HG02588 (cell line): Measurements from ENCODE around the gene HPD.
A peak's percentile ranks its signal among the peaks of the same experiment; 100 is the strongest.
"Not testable (repeated sequence)": the region's sequence is repeated elsewhere in the genome, so short reads cannot be mapped to it uniquely, and the experiment has no call there.

Experiments
- ATAC-seq: cut with Tn5 transposase; IDR thresholded peaks from one replicate; pipeline ENCODE4 v1.9.1; 2021; ENCODE audit warnings: mild to moderate bottlenecking, moderate library complexity; ENCODE audit not compliant: unreplicated experiment

Gene HPD

GRCh38 chr12:121858662-121859572 is at the start of gene HPD:
TSS of gene HPD (minus strand) at chr12:121858859. CDS start at chr12:121858823, 36 bp downstream.
- no peak for ATAC-seq

- ATAC-seq = no peak
These were observed 47.1 kb upstream of the HPD start for GRCh38 chr12:121905746-121906145.

DNA sequence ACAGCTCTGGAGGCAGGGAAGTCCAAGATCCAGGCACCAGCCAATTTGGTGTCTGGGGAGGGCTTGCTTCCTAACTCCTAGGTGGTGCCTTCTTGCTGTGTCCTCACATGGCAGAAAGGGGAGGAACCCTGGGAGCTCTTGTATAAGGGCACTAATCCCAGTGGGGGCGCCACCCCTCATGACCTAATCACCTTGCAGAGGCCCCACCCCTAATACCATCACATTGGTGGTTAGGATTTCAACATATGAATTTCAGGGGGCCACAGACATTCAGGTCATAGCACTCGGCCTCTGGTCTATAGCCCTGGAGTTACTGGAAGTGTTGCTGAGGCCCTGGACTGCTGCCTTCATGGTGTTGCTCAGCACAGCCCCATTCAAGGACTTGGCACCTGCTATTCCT is 44.5 kb upstream of the HPD start:
- ATAC-seq = no peak

- no peak for ATAC-seq
These were observed 40.9 kb upstream of the HPD start for GRCh38 chr12:121899590-121899989.

- no peak for ATAC-seq
These were observed 39.6 kb upstream of the HPD start for GRCh38 chr12:121898287-121898686.

DNA sequence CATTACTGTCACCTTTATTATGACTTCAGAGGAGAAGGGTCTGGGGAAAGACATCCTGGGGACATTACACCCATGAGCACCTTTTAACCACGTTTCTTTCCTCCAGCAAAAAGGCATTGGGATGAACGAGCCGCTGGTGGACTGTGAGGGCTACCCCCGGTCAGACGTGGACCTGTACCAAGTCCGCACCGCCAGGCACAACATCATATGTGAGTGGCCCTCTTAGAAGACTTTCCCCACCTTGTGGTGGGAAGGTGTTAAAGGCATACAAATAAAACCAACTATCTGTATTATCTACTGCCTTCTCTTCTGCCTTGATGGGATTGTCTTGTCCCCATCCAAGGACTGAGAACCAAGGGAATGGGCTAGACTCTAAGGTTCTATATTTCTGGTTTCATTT is 36.0 kb upstream of the HPD start:
- no peak for ATAC-seq

- ATAC-seq = no peak
These were observed 35.4 kb upstream of the HPD start for GRCh38 chr12:121893961-121894460.

GRCh38 chr12:121892673-121893561 is 34.3 kb upstream of the HPD start:
- no peak for ATAC-seq

GRCh38 chr12:121889661-121890060 is 31.0 kb upstream of the HPD start:
- ATAC-seq = not testable (repeated sequence)

DNA sequence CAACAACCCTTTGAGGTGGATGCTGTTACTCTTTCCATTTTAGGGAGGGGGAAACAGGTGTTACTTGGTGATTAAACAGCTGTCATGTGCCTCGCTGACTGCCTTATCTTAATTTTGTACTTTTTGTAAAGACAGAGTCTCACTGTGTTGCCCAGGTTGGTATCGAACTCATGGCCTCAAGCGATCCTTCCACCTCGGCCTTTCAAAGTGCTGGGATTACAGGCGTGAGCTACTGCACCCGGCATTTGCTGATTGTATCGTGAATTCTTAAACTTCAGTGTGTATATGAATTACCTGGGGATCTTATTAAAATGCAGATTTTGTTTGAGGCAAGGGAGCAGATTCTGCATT is 30.6 kb upstream of the HPD start:
- no peak for ATAC-seq

DNA sequence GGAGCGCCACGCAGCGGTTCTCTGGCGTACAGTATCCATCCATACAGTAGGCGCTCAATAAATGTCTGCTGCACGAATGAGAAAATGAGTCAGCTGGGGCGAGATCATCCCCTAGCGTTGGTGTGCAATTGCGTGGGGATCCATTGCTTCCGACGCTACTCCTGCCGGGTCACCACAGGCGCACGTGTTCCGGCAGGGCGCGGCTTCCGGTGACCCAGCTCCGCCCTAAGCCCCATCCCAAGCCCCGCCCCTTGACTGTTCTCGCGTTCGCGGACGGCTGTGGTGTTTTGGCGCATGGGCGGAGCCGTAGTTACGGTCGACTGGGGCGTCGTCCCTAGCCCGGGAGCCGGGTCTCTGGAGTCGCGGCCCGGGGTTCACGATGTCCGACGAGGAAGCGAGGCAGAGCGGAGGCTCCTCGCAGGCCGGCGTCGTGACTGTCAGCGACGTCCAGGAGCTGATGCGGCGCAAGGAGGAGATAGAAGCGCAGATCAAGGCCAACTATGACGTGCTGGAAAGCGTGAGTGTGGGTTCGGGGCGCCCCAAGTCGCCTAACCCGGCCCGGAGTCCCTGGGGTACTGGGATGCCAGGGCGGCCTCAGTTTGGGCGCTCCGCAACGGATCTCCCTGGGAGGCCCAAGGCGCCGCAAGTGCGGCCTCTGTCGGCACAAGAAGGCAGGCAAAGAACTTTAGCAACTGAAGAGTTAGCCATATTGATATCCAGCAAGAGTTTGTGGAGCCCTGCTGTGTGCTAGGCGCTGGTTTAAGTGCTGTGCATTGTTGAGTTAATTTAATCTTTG is 30.0 kb upstream of the HPD start, which contains the start of gene PSMD9:
PSMD9 (plus strand) TSS at position 313 of the 796 bp plus-strand sequence; CDS start at position 380, 67 bp downstream.
- ATAC-seq = peak; percentile 87

DNA sequence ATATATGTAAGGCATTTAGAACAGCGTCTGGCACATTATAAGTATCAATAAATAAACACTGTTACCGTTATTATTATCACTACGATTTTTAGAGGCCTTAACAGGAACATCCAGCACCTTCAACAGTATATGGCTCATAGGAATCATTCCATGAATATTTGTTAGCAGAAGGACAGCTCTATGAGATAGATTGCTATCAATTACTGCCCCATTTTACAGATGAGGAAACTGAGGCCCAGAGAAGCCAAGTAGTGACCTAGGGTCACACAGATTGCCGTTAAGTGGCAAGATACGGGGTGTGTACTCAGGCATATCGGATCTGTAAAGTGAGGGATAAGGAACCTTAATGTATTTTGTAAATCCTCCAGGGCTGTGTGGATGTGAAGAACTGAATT is 29.4 kb upstream of the HPD start:
- ATAC-seq = no peak

DNA sequence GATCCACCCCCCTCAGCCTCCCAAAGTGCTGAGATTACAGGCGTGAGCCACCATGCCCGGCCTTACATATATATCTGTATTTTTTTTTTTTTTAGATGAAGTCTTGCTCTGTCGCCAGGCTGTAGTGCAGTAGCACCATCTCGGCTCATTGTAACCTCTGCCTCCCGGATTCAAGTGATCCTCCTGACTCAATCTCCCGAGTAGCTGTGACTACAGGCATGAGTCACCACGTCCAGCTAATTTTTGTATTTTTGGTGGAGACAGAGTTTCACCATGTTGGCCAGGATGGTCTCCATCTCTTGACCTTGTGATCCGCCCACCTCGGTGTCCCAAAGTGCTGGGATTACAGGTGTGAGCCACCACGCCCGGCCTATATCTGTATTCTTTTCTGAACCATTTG is 26.5 kb upstream of the HPD start:
- ATAC-seq = not testable (repeated sequence)

DNA sequence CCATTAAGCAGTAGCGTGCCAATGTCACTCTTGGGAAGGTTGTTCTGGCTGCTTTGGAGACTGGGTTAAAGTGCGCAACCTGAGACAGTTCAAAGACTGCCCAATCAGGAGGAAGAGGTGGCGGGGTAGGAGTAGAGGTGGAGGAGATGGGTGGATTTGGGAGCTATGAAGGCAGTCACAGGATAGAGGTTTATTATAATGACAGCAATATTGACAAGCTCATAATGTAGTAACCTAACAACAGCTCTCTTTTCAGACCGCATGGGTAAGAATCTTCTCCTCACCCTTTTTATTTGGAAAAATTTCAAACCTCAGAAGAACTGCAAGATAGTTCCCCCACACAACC is 24.6 kb upstream of the HPD start:
- no peak for ATAC-seq

GRCh38 chr12:121876080-121876447 is 17.4 kb upstream of the HPD start:
- ATAC-seq = not testable (repeated sequence)

DNA sequence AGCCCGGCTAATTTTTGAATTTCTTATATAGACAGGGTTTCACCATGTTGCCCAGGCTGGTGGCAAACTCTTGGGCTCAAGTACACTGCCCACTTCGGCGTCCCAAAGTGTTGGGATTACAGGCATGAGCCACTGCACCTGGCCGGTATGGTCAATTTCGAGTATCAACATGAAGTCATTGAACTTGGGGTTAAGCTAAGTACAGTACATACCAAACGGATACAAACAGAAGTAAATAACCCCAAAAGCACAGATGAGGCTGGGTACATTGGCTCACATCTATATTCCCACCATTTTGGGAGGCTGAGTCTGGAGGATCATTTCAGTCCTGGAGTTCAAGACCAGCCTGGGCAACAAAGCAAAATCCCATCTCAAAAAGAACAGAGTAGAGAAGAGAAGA is 16.9 kb upstream of the HPD start:
- ATAC-seq = no peak

GRCh38 chr12:121874071-121874470 is 15.4 kb upstream of the HPD start:
- no peak for ATAC-seq

GRCh38 chr12:121873216-121873569 is 14.5 kb upstream of the HPD start:
- ATAC-seq = no peak

DNA sequence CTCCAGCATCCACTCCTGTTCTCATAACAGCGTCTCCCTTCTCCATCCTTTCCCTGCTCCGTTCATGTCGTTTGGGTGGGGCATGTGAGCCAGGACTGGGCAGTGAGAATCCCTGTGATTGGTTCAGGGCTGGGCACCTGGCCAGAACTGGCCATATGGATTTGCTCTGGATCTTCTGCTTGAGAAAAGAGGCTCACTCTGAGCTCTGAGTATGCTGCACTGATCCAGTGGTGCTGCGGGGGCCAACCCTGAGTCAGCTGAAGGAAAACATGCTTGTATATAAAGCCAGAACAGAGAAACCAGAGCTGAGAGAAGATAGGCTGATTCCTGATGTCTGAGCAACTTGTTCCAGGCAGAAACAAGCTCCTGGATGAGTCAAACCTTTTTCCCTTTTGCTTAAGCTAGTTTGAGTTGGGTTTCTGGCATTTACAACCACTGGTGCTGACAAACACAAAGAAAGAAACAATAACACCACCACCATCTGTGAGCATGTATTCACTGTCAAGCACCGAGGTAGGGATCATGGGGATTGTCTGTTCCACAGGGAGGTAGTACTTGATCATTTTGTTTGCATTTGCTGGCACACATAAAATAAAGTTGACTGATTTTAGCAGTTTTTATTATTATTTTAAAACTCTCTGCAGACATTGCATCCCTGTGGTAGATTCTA is 14.0 kb upstream of the HPD start:
- ATAC-seq = no peak

DNA sequence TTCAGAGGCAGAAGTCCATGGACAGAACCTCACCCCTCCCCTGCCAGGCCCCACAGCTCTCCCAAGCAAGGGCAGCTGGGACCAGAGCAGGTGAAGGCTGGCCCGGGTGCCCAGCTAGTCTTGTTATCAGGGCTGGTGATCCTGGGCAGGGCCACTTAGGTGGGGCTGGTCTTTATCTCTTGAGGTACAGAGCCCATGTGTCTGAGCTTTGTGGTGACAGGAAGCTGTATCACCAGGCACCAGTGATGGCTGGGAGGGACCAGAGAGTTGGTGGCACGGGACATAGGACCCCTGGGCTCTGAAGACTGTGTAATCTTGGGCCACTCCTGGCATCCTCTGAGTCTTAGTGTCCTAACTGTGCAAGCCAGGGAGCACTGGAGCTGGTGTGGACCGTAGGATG is 12.8 kb upstream of the HPD start:
- ATAC-seq = no peak
